ENCODE data around the gene TSPY1. TPM values are rescaled to one million over a fixed set of nuclear protein-coding genes. Genes with fewer than 3 reads are reported as not detected.
"Not testable (repeated sequence)": the region's sequence is repeated elsewhere in the genome, so short reads cannot be mapped to it uniquely, and the experiment has no call there.

The TSPY1 gene
- total RNA-seq (2014; rRNA removed; shearing (Covaris generic)) (not detected in 2 replicates), polyA plus RNA-seq (2016; fragmentation: Nextera tagmentation; extraction: Ambion mirVana) (not detected in 2 replicates)
- long read RNA-seq = 0 reads

GRCh38 chrY:9466655-9467054, at the start of gene TSPY1:
TSS of gene TSPY1 (plus strand) at chrY:9466955. CDS start at chrY:9467001, 46 bp downstream.
- not testable (repeated sequence) for H3K9me3 Mint-ChIP-seq; H3K4me3 Mint-ChIP-seq; H3F3A ChIP-seq (replicated peaks; ENCODE audit: low read depth); H3K36me3 Mint-ChIP-seq (ENCODE audit: low read depth); H3K4me1 Mint-ChIP-seq; H3K27ac ChIP-seq (ENCODE audit: low read depth); H3K4me3 ChIP-seq; H3K27me3 ChIP-seq (ENCODE audit: insufficient read depth); H3K36me3 ChIP-seq (ENCODE audit: insufficient read depth); H3K79me2 ChIP-seq (replicated peaks; ENCODE audit: insufficient read depth); H3K27ac Mint-ChIP-seq; H2AFZ ChIP-seq; H3K4me1 ChIP-seq (ENCODE audit: insufficient read depth); H3K27me3 Mint-ChIP-seq (ENCODE audit: insufficient read depth, low read depth, poor library complexity); H4K20me1 ChIP-seq (replicated peaks; ENCODE audit: insufficient read depth); ATAC-seq; DNase-seq (ENCODE audit: low spot score); H3K4me2 ChIP-seq; H3K9me2 ChIP-seq (ENCODE audit: insufficient read depth)

GRCh38 chrY:9486967-9487366, 20.2 kb downstream of the TSPY1 start, which contains the start of gene TSPY9:
TSS of gene TSPY9 (plus strand) at chrY:9487267. CDS start at chrY:9487313, 46 bp downstream.
- DNase-seq (ENCODE audit: low spot score); H3F3A ChIP-seq (replicated peaks; ENCODE audit: low read depth); H3K4me1 ChIP-seq (ENCODE audit: insufficient read depth); H3K79me2 ChIP-seq (replicated peaks; ENCODE audit: insufficient read depth); H3K4me1 Mint-ChIP-seq; H3K27ac ChIP-seq (ENCODE audit: low read depth); H3K9me2 ChIP-seq (ENCODE audit: insufficient read depth); H3K9me3 Mint-ChIP-seq; H3K4me3 Mint-ChIP-seq; H3K27me3 ChIP-seq (ENCODE audit: insufficient read depth); H2AFZ ChIP-seq; H3K36me3 Mint-ChIP-seq (ENCODE audit: low read depth); H3K36me3 ChIP-seq (ENCODE audit: insufficient read depth); H3K4me2 ChIP-seq; H4K20me1 ChIP-seq (replicated peaks; ENCODE audit: insufficient read depth); ATAC-seq; H3K27ac Mint-ChIP-seq; H3K4me3 ChIP-seq; H3K27me3 Mint-ChIP-seq (ENCODE audit: insufficient read depth, low read depth, poor library complexity): not testable (repeated sequence)

GRCh38 chrY:9504396-9504795, 37.6 kb downstream of the TSPY1 start:
- H3K27ac Mint-ChIP-seq; H3K36me3 ChIP-seq (ENCODE audit: insufficient read depth); H3K27me3 Mint-ChIP-seq (ENCODE audit: insufficient read depth, low read depth, poor library complexity); H3K4me2 ChIP-seq; H3K79me2 ChIP-seq (replicated peaks; ENCODE audit: insufficient read depth); H3K4me3 ChIP-seq; H4K20me1 ChIP-seq (replicated peaks; ENCODE audit: insufficient read depth); H3K27ac ChIP-seq (ENCODE audit: low read depth); H3K4me1 ChIP-seq (ENCODE audit: insufficient read depth); H3K9me3 Mint-ChIP-seq; H2AFZ ChIP-seq; H3F3A ChIP-seq (replicated peaks; ENCODE audit: low read depth); ATAC-seq; H3K27me3 ChIP-seq (ENCODE audit: insufficient read depth); H3K4me1 Mint-ChIP-seq; DNase-seq (ENCODE audit: low spot score); H3K9me2 ChIP-seq (ENCODE audit: insufficient read depth); H3K36me3 Mint-ChIP-seq (ENCODE audit: low read depth); H3K4me3 Mint-ChIP-seq: not testable (repeated sequence)

- H3K27ac ChIP-seq (ENCODE audit: low read depth); H3K79me2 ChIP-seq (replicated peaks; ENCODE audit: insufficient read depth); ATAC-seq; H3K4me3 Mint-ChIP-seq; H2AFZ ChIP-seq; DNase-seq (ENCODE audit: low spot score); H3K4me2 ChIP-seq; H3K4me1 ChIP-seq (ENCODE audit: insufficient read depth); H3K36me3 ChIP-seq (ENCODE audit: insufficient read depth); H3K9me2 ChIP-seq (ENCODE audit: insufficient read depth); H3K27me3 ChIP-seq (ENCODE audit: insufficient read depth); H3K9me3 Mint-ChIP-seq; H3K4me1 Mint-ChIP-seq; H3K27ac Mint-ChIP-seq; H3K27me3 Mint-ChIP-seq (ENCODE audit: insufficient read depth, low read depth, poor library complexity); H3K4me3 ChIP-seq; H3F3A ChIP-seq (replicated peaks; ENCODE audit: low read depth); H3K36me3 Mint-ChIP-seq (ENCODE audit: low read depth); H4K20me1 ChIP-seq (replicated peaks; ENCODE audit: insufficient read depth): not testable (repeated sequence)
Observed at GRCh38 chrY:9516287-9516686, 49.5 kb downstream of the TSPY1 start.

Other genes starting within 250 kb of the TSPY1 start
- not detected in 2 replicates for gene TSPY4, start 129.5 kb upstream of the TSPY1 start, total RNA-seq (2014; rRNA removed; shearing (Covaris generic))
- gene TSPY4, start 129.5 kb upstream of the TSPY1 start, polyA plus RNA-seq (2016; fragmentation: Nextera tagmentation; extraction: Ambion mirVana) = not detected in 2 replicates
- gene TSPY8, start 109.2 kb upstream of the TSPY1 start, total RNA-seq (2014; rRNA removed; shearing (Covaris generic)) = not detected in 2 replicates
- gene TSPY8, start 109.2 kb upstream of the TSPY1 start, polyA plus RNA-seq (2016; fragmentation: Nextera tagmentation; extraction: Ambion mirVana) = not detected in 2 replicates
- gene TSPY3, start 68.5 kb upstream of the TSPY1 start, total RNA-seq (2014; rRNA removed; shearing (Covaris generic)) = not detected in 2 replicates
- not detected in 2 replicates for gene TSPY3, start 68.5 kb upstream of the TSPY1 start, polyA plus RNA-seq (2016; fragmentation: Nextera tagmentation; extraction: Ambion mirVana)
- not detected in 2 replicates for gene TSPY9, start 20.3 kb downstream of the TSPY1 start, total RNA-seq (2014; rRNA removed; shearing (Covaris generic))
- gene TSPY9, start 20.3 kb downstream of the TSPY1 start, polyA plus RNA-seq (2016; fragmentation: Nextera tagmentation; extraction: Ambion mirVana) = not detected in 2 replicates
- not detected in 2 replicates for gene TSPY10, start 60.9 kb downstream of the TSPY1 start, total RNA-seq (2014; rRNA removed; shearing (Covaris generic))
- gene TSPY10, start 60.9 kb downstream of the TSPY1 start, polyA plus RNA-seq (2016; fragmentation: Nextera tagmentation; extraction: Ambion mirVana) = not detected in 2 replicates